ENCODE data around the gene ODF2. TPM values are rescaled to one million over a fixed set of nuclear protein-coding genes. Genes with fewer than 3 reads are reported as not detected.

ODF2 gene
- total and polyA plus RNA-seq, 2 donors (not counting 3 experiments of a cell fraction or from before 2014, with no cell fraction given): 16.7 to 49.5 TPM

- Histone ChIP-seq H3K9ac (replicated peaks; ENCODE audit: extremely low read depth, insufficient read depth, low read length) (no peak overlapping the region), H3K36me3 (ENCODE audit: control insufficient read depth in 2 of 2, extremely low read depth in 1 of 2, insufficient read depth in 2 of 2, low read length in 2 of 2) (peaks cover 4 to 13% of the 10 kb centered on the region in 2 experiments), H4K20me1 (replicated peaks; ENCODE audit: control insufficient read depth, extremely low read depth, insufficient read depth, low read length) (no peaks in the 10 kb centered on the region), H3K4me2 (ENCODE audit: insufficient read depth, low read length) (no peak overlapping the region), H3K4me3 (replicated peaks in 1 of 3; ENCODE audit: insufficient read depth in 1 of 3, low read depth in 1 of 3, low read length in 3 of 3) (no peak overlapping the region), H3K27me3 (ENCODE audit: control insufficient read depth in 2 of 2, insufficient read depth in 2 of 2, low read length in 2 of 2) (no peaks in the 10 kb centered on the region), H3K27ac (ENCODE audit: insufficient read depth, low read depth, low read length) (no peak overlapping the region), H3K79me2 (ENCODE audit: control insufficient read depth, insufficient read depth, low read length) (peaks cover 9% of the 10 kb centered on the region), H3K9me1 (replicated peaks; ENCODE audit: control insufficient read depth, extremely low read depth, insufficient read depth, low read length) (no peaks in the 10 kb centered on the region), H2AFZ (ENCODE audit: low read depth, low read length) (no peak overlapping the region), H3K9me3 (replicated peaks; ENCODE audit: control insufficient read depth, insufficient read depth, low read length) (no peaks in the 10 kb centered on the region), H3K4me1 (ENCODE audit: control insufficient read depth, extremely low read depth, insufficient read depth, low read length) (peaks cover 7% of the 10 kb centered on the region)
- POLR2A ChIA-PET: no interaction called here
- intact Hi-C loops (cut with micrococcal nuclease): no loop called here
- CTCF ChIA-PET: interaction anchor here (0.8 to 2.4 kb wide), 3 partner anchors 20 to 32 kb away, joined by 3 to 10 read pairs (median 7); no protein-coding TSS in a partner anchor
- no TSS peak for BruUV-seq (replicated peaks)
- dilution Hi-C loops (cut with MboI; ENCODE audit: extremely low pct_ligation_motif_present, low sequenced_read_pairs): no loop called here
- FAIRE-seq: no peak
- TF ChIP-seq POLR2AphosphoS5 (IDR thresholded peaks at IDR 0.05; ENCODE audit: insufficient read depth, low read depth, low read length) (no peak), MAX (IDR thresholded peaks at IDR 0.05; ENCODE audit: insufficient read depth, insufficient read length) (no peak), GATA2 (IDR thresholded peaks at IDR 0.05; ENCODE audit: insufficient read depth, insufficient read length, low read depth, low read length) (no peak), JUN (IDR thresholded peaks at IDR 0.05; ENCODE audit: borderline replicate concordance, insufficient read depth, insufficient read length, low read depth) (no peak), MYC (IDR thresholded peaks at IDR 0.05; ENCODE audit: low read depth, low read length) (no peak), POLR2A (IDR thresholded peaks at IDR 0.05; ENCODE audit: low read depth, low read length) (no peak), FOS (IDR thresholded peaks at IDR 0.05; ENCODE audit: borderline replicate concordance, insufficient read depth, low read length) (no peak), EZH2 (IDR thresholded peaks at IDR 0.05; ENCODE audit: borderline replicate concordance, low read depth, low read length, severe bottlenecking) (no peak), CTCF (IDR thresholded peaks at IDR 0.05; ENCODE audit: extremely low read depth in 1 of 2, insufficient read depth in 1 of 2, low read depth in 1 of 2, low read length in 2 of 2) (no peak)
- no peak for DNase-seq (ENCODE audit: low read depth, low spot score)
Measured at GRCh38 chr9:128459011-128459410, 3.2 kb downstream of the ODF2 start.
